ENCODE measurements around the gene TBC1D8.

TBC1D8 gene

DNA sequence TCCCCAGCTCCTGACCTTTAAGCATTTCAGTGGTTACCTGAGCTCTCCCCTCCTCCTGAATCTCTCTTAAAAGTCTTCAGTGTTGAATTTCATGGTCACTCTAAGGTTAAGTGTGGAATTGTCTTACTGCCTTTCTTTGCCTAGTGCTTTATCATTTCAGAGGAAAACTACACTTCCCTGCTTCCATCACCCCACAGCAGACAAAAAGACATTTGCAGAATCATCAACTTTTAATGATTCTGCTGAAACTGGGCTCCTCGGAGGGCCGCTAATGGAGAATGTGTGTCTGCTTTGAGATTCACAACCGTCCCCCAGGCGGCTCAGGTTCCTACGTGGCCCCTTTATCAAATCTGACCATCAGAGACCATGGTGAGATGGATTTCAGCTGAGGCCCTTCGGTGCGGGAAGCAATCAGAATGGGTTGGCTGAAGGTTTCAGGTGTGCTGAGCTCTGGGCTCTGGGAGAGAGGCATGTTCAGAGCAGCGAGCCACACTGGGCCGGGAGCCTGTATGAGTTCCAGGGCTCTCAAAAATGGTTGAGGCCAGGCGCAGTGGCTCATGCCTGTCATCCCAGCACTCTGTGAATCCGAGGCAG lies 41.9 kb upstream of the TBC1D8 start:
- no peaks in the 10 kb centered on the region for H3K36me3 ChIP-seq (ENCODE audit: insufficient read depth, insufficient read length, low read length)
- DNase-seq (ENCODE audit: low read depth, low spot score): no peak
- no peaks in the 10 kb centered on the region for H3K9me3 ChIP-seq (ENCODE audit: insufficient read depth, low read length)
- H3K4me3 ChIP-seq (ENCODE audit: insufficient read length, low read depth): no peak overlapping the region
- TF ChIP-seq YY1 (IDR thresholded peaks at IDR 0.05; ENCODE audit: insufficient read depth, insufficient read length): no peak
- TF ChIP-seq SUZ12 (IDR thresholded peaks at IDR 0.05; ENCODE audit: extremely low read depth, insufficient read depth, insufficient read length): no peak
- no peak for TF ChIP-seq ZNF274 (IDR thresholded peaks at IDR 0.05; ENCODE audit: low read depth, low read length)
- H3K9ac ChIP-seq (ENCODE audit: insufficient read length, low read depth): no peak overlapping the region
- no peaks in the 10 kb centered on the region for H3K4me1 ChIP-seq (ENCODE audit: insufficient read depth, insufficient read length)
- H3K27me3 ChIP-seq (ENCODE audit: insufficient read depth, insufficient read length): no peaks in the 10 kb centered on the region

DNA sequence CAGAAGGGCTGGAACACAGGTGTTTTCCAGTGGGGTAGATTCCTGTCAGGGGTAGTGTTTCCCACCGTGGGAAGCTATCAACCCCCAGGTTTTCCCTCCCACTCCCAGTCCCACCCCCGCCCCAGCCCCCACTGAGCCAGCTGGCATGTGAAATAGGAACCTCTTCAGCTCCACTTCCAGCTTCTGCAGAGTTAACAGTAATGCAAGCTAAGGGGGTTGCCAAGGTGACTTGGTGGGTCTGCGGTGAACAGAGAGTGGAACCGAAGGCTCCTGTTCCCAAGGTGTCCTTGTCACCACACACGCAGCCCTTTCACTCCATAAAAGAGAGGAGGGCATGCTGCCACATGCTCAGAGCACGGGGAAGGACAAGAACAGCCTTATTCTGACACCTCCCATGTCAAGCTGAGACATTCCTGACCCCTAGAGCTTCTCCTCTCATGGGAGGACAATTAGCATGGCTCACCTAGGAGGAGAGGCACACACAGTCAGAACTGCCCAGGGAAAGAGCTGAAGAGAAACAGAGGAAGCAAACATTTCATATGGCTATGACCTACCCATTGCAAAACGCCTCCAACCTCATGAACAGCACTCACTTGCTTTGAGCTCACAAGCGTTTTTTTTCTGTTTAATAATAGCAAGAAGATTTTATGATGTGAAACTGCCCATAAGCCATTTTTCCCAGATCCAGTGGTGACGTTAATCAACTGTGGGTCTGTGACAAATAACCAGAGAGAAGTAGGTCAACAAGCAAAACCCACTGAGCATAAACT lies 39.8 kb upstream of the TBC1D8 start:
- H3K4me1 ChIP-seq (ENCODE audit: insufficient read depth, insufficient read length): no peaks in the 10 kb centered on the region
- no peaks in the 10 kb centered on the region for H3K36me3 ChIP-seq (ENCODE audit: insufficient read depth, insufficient read length, low read length)
- no peak for DNase-seq (ENCODE audit: low read depth, low spot score)
- H3K9me3 ChIP-seq (ENCODE audit: insufficient read depth, low read length): no peaks in the 10 kb centered on the region
- no peaks in the 10 kb centered on the region for H3K27me3 ChIP-seq (ENCODE audit: insufficient read depth, insufficient read length)
- no peak overlapping the region for H3K9ac ChIP-seq (ENCODE audit: insufficient read length, low read depth)
- TF ChIP-seq ZNF274 (IDR thresholded peaks at IDR 0.05; ENCODE audit: low read depth, low read length) (no peak), SUZ12 (IDR thresholded peaks at IDR 0.05; ENCODE audit: extremely low read depth, insufficient read depth, insufficient read length) (no peak), YY1 (IDR thresholded peaks at IDR 0.05; ENCODE audit: insufficient read depth, insufficient read length) (no peak)
- H3K4me3 ChIP-seq (ENCODE audit: insufficient read length, low read depth): no peak overlapping the region

DNA sequence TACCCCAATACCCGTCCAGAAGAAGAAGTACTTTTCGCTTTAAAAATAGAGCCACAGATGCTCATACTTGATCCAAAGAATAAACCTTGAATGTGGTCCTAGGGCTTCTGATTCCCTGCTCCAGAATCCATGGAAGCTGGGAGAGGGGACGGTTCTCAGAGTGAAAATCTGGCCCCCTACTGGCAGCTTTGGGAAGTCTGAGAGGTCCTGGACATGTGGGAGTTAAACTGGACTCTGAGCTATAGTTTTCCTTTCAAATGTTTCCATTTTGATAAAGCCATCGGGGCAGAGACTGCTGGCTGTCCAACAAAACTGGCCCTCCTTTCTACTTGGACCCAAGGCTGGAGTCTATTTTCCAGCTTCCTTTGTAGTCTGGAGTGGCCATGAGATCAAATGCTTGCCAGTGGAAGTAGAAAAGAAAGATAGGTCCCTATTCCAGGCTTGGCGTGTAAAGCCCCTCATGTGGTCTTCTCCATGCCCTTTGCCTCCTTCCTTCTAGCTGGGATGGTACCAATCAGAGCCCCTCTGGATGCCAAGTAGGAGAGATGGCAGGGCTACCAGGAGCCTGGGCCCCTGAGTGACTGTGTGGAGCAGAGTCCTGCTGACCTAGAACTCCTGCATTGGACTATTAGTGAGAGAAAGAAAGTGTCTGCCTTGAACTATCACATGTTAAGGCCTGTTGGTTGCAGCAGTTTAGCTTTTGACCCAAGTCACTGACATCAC lies 37.7 kb upstream of the TBC1D8 start:
- H3K36me3 ChIP-seq (ENCODE audit: insufficient read depth, insufficient read length, low read length): no peaks in the 10 kb centered on the region
- no peaks in the 10 kb centered on the region for H3K9me3 ChIP-seq (ENCODE audit: insufficient read depth, low read length)
- DNase-seq (ENCODE audit: low read depth, low spot score): peak; percentile 63
- H3K9ac ChIP-seq (ENCODE audit: insufficient read length, low read depth): no peak overlapping the region
- H3K27me3 ChIP-seq (ENCODE audit: insufficient read depth, insufficient read length): no peaks in the 10 kb centered on the region
- no peak overlapping the region for H3K4me3 ChIP-seq (ENCODE audit: insufficient read length, low read depth)
- TF ChIP-seq SUZ12 (IDR thresholded peaks at IDR 0.05; ENCODE audit: extremely low read depth, insufficient read depth, insufficient read length) (no peak), ZNF274 (IDR thresholded peaks at IDR 0.05; ENCODE audit: low read depth, low read length) (no peak), YY1 (IDR thresholded peaks at IDR 0.05; ENCODE audit: insufficient read depth, insufficient read length) (no peak)
- no peaks in the 10 kb centered on the region for H3K4me1 ChIP-seq (ENCODE audit: insufficient read depth, insufficient read length)

DNA sequence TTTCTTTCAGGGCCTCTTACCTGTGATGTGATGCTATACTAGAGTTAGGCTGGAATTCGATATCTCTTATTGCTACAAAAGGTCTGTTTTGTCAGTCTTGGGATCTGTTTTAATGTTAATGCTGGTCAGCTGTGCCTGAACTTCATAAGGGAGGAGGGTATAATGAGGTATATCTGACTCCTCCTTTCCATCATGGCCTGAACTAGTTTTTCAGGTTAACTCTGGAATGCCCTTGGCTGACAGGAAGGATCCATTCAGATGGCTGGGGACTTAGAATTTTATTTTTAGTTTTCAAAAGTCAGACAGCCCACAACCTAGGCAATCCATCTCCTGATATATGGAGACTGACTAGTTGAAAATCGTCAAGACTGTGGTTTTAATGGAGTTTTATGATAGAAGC lies 35.9 kb upstream of the TBC1D8 start:
- H3K4me1 ChIP-seq (ENCODE audit: insufficient read depth, insufficient read length): no peaks in the 10 kb centered on the region
- no peak overlapping the region for H3K4me3 ChIP-seq (ENCODE audit: insufficient read length, low read depth)
- no peaks in the 10 kb centered on the region for H3K27me3 ChIP-seq (ENCODE audit: insufficient read depth, insufficient read length)
- TF ChIP-seq YY1 (IDR thresholded peaks at IDR 0.05; ENCODE audit: insufficient read depth, insufficient read length) (no peak), ZNF274 (IDR thresholded peaks at IDR 0.05; ENCODE audit: low read depth, low read length) (no peak), SUZ12 (IDR thresholded peaks at IDR 0.05; ENCODE audit: extremely low read depth, insufficient read depth, insufficient read length) (no peak)
- no peak for DNase-seq (ENCODE audit: low read depth, low spot score)
- no peak overlapping the region for H3K9ac ChIP-seq (ENCODE audit: insufficient read length, low read depth)
- H3K36me3 ChIP-seq (ENCODE audit: insufficient read depth, insufficient read length, low read length): no peaks in the 10 kb centered on the region
- no peaks in the 10 kb centered on the region for H3K9me3 ChIP-seq (ENCODE audit: insufficient read depth, low read length)

GRCh38 chr2:101185656-101186055 lies 34.5 kb upstream of the TBC1D8 start:
- no peaks in the 10 kb centered on the region for H3K27me3 ChIP-seq (ENCODE audit: insufficient read depth, insufficient read length)
- no peak for TF ChIP-seq YY1 (IDR thresholded peaks at IDR 0.05; ENCODE audit: insufficient read depth, insufficient read length)
- TF ChIP-seq SUZ12 (IDR thresholded peaks at IDR 0.05; ENCODE audit: extremely low read depth, insufficient read depth, insufficient read length): no peak
- TF ChIP-seq ZNF274 (IDR thresholded peaks at IDR 0.05; ENCODE audit: low read depth, low read length): no peak
- no peak overlapping the region for H3K9ac ChIP-seq (ENCODE audit: insufficient read length, low read depth)
- H3K36me3 ChIP-seq (ENCODE audit: insufficient read depth, insufficient read length, low read length): no peaks in the 10 kb centered on the region
- H3K9me3 ChIP-seq (ENCODE audit: insufficient read depth, low read length): no peaks in the 10 kb centered on the region
- no peak for DNase-seq (ENCODE audit: low read depth, low spot score)
- no peaks in the 10 kb centered on the region for H3K4me1 ChIP-seq (ENCODE audit: insufficient read depth, insufficient read length)
- H3K4me3 ChIP-seq (ENCODE audit: insufficient read length, low read depth): no peak overlapping the region

DNA sequence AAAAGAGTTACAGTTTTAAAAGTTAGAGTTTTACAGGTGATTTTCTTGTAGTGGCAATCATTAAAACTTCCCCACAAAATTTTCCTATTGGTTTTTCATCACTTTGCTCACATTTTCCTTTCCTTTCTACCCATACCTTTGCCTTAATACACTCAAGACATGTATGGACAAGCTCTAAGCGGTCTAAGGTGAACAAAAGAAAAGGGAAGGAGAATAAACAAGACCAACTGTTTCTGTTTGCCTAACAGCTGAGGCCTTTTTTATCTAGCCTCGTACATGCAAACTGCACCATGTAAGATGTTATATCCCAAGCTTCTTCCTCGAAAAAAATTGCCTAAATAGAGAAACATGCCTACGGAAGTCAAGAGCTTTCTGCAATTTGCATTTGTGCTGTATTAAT lies 33.9 kb upstream of the TBC1D8 start:
- no peaks in the 10 kb centered on the region for H3K36me3 ChIP-seq (ENCODE audit: insufficient read depth, insufficient read length, low read length)
- H3K4me1 ChIP-seq (ENCODE audit: insufficient read depth, insufficient read length): no peaks in the 10 kb centered on the region
- H3K4me3 ChIP-seq (ENCODE audit: insufficient read length, low read depth): no peak overlapping the region
- no peaks in the 10 kb centered on the region for H3K27me3 ChIP-seq (ENCODE audit: insufficient read depth, insufficient read length)
- TF ChIP-seq SUZ12 (IDR thresholded peaks at IDR 0.05; ENCODE audit: extremely low read depth, insufficient read depth, insufficient read length): no peak
- no peak for TF ChIP-seq YY1 (IDR thresholded peaks at IDR 0.05; ENCODE audit: insufficient read depth, insufficient read length)
- no peak for TF ChIP-seq ZNF274 (IDR thresholded peaks at IDR 0.05; ENCODE audit: low read depth, low read length)
- no peaks in the 10 kb centered on the region for H3K9me3 ChIP-seq (ENCODE audit: insufficient read depth, low read length)
- DNase-seq (ENCODE audit: low read depth, low spot score): no peak
- H3K9ac ChIP-seq (ENCODE audit: insufficient read length, low read depth): no peak overlapping the region

GRCh38 chr2:101179982-101180381 lies 28.8 kb upstream of the TBC1D8 start:
- Histone ChIP-seq H3K4me1 (ENCODE audit: insufficient read depth, insufficient read length) (no peaks in the 10 kb centered on the region), H3K4me3 (ENCODE audit: insufficient read length, low read depth) (no peak overlapping the region), H3K9ac (ENCODE audit: insufficient read length, low read depth) (no peak overlapping the region), H3K9me3 (ENCODE audit: insufficient read depth, low read length) (no peaks in the 10 kb centered on the region), H3K27me3 (ENCODE audit: insufficient read depth, insufficient read length) (no peaks in the 10 kb centered on the region), H3K36me3 (ENCODE audit: insufficient read depth, insufficient read length, low read length) (no peaks in the 10 kb centered on the region)
- no peak for DNase-seq (ENCODE audit: low read depth, low spot score)
- no peak for TF ChIP-seq ZNF274 (IDR thresholded peaks at IDR 0.05; ENCODE audit: low read depth, low read length)

Measured in NT2/D1 (cell line).